GM23338 (cell line): ENCODE results near the gene MIOS. TPM values are rescaled to one million over a fixed set of nuclear protein-coding genes. Genes with fewer than 3 reads are reported as not detected.

Experiments used
- ATAC-seq: fragments of 200-7000 bp; cut with Tn5 transposase; 3 replicates; pipeline ENCODE4 v1.9.1; 2020
- DNase-seq: peaks from one replicate; pipeline ENCODE4 v3.0.0-alpha.2; 2015; ENCODE audit warnings: low spot score
- H2AFZ ChIP-seq: fragments of 200-600 bp; sonication (generic); 2 replicates; pipeline ENCODE4 v1.8.0; 2016; ENCODE audit warnings: antibody characterized with exemption, mild to moderate bottlenecking, moderate library complexity
- H3F3A ChIP-seq: fragments of 200-600 bp; sonication (generic); replicated peaks from 2 replicates; pipeline ENCODE4 v1.8.0; 2017; ENCODE audit warnings: antibody characterized with exemption, mixed run types, low read depth
- H3K27ac ChIP-seq: fragments of 200-600 bp; sonication (generic); 2 replicates; pipeline ENCODE4 v1.6.1; 2016; ENCODE audit warnings: low read depth
- H3K27me3 ChIP-seq: fragments of 200-600 bp; sonication (generic); 2 replicates; pipeline ENCODE4 v1.8.0; 2016; ENCODE audit warnings: mild to moderate bottlenecking, mixed run types, moderate library complexity; ENCODE audit not compliant: insufficient read depth
- H3K36me3 ChIP-seq: fragments of 200-600 bp; sonication (generic); 2 replicates; pipeline ENCODE4 v1.8.0; 2016; ENCODE audit warnings: mild to moderate bottlenecking; ENCODE audit not compliant: insufficient read depth
- H3K4me1 ChIP-seq: fragments of 200-600 bp; sonication (generic); 2 replicates; pipeline ENCODE4 v1.8.0; 2016; ENCODE audit warnings: mild to moderate bottlenecking, moderate library complexity; ENCODE audit not compliant: insufficient read depth
- H3K4me2 ChIP-seq: fragments of 200-600 bp; sonication (generic); 2 replicates; pipeline ENCODE4 v1.7.1; 2017; ENCODE audit warnings: mixed run types
- H3K4me3 ChIP-seq: fragments of 200-600 bp; sonication (generic); 2 replicates; pipeline ENCODE4 v1.6.1; 2016; ENCODE audit warnings: mixed run types
- H3K79me2 ChIP-seq: fragments of 200-600 bp; sonication (generic); replicated peaks from 2 replicates; pipeline ENCODE4 v1.8.0; 2017; ENCODE audit warnings: mild to moderate bottlenecking; ENCODE audit not compliant: insufficient read depth
- H3K9me2 ChIP-seq: fragments of 200-600 bp; sonication (generic); 2 replicates; pipeline ENCODE4 v1.8.0; 2017; ENCODE audit not compliant: insufficient read depth
- H4K20me1 ChIP-seq: fragments of 200-600 bp; sonication (generic); replicated peaks from 2 replicates; pipeline ENCODE4 v1.8.0; 2017; ENCODE audit warnings: mild to moderate bottlenecking; ENCODE audit not compliant: insufficient read depth
- H3K27ac Mint-ChIP-seq: 2 replicates; pipeline ENCODE4 v1.8.0; 2020; ENCODE audit warnings: inconsistent platforms, mild to moderate bottlenecking, moderate library complexity, mixed read lengths
- H3K27me3 Mint-ChIP-seq: 3 replicates; pipeline ENCODE4 v1.8.0; 2022; ENCODE audit warnings: low read depth, mild to moderate bottlenecking, moderate library complexity, mixed read lengths, inconsistent platforms; ENCODE audit not compliant: insufficient read depth, poor library complexity
- H3K36me3 Mint-ChIP-seq: 3 replicates; pipeline ENCODE4 v1.8.0; 2021; ENCODE audit warnings: low read depth, mild to moderate bottlenecking, inconsistent platforms, moderate library complexity, mixed read lengths
- H3K4me1 Mint-ChIP-seq: 3 replicates; pipeline ENCODE4 v1.8.0; 2020; ENCODE audit warnings: mild to moderate bottlenecking, inconsistent platforms, mixed read lengths
- H3K4me3 Mint-ChIP-seq: 3 replicates; pipeline ENCODE4 v1.8.0; 2021; ENCODE audit warnings: moderate library complexity, mild to moderate bottlenecking, inconsistent platforms, mixed read lengths
- H3K9me3 Mint-ChIP-seq: 3 replicates; pipeline ENCODE4 v1.8.0; 2020; ENCODE audit warnings: moderate library complexity, mild to moderate bottlenecking, inconsistent platforms, mixed read lengths
- CREB1 ChIP-seq: fragments of 250-450 bp; sonication (Bioruptor Pico); IDR thresholded peaks from 2 replicates; pipeline ENCODE4 v1.5.0; 2020; ENCODE audit warnings: low read depth, mild to moderate bottlenecking, moderate library complexity
- CTCF ChIP-seq, 2 experiments: fragments of 200-600 bp in 1 of 2; sonication (generic) in 1 of 2; conservative IDR thresholded peaks; 2 replicates each; pipeline versions ENCODE4 v1.5.1 to v1.6.1; 2016 to 2017; ENCODE audit warnings: antibody characterized with exemption in 2 of 2, low read depth in 2 of 2, mild to moderate bottlenecking in 2 of 2, moderate library complexity in 1 of 2
- EZH2phosphoT487 ChIP-seq: fragments of 200-600 bp; sonication (generic); IDR thresholded peaks from one replicate; pipeline ENCODE4 v1.8.1; 2018; ENCODE audit warnings: antibody characterized with exemption; ENCODE audit not compliant: unreplicated experiment
- JUNB ChIP-seq: IDR thresholded peaks from one replicate; pipeline ENCODE4 v1.6.1; 2016; ENCODE audit warnings: antibody characterized with exemption; ENCODE audit not compliant: unreplicated experiment
- NANOG ChIP-seq: IDR thresholded peaks from 2 replicates; pipeline ENCODE4 v1.6.1; 2016; ENCODE audit warnings: antibody characterized with exemption, borderline replicate concordance
- REST ChIP-seq: IDR thresholded peaks from one replicate; pipeline ENCODE4 v1.6.1; 2018; ENCODE audit warnings: antibody characterized with exemption; ENCODE audit not compliant: unreplicated experiment
- ZNF114 ChIP-seq: fragments of 250-450 bp; sonication (Bioruptor Pico); IDR thresholded peaks from 2 replicates; pipeline ENCODE4 v1.5.0; 2020; ENCODE audit warnings: mild to moderate bottlenecking, moderate library complexity
- ZNF331 ChIP-seq: fragments of 250-450 bp; sonication (Bioruptor Pico); IDR thresholded peaks from 2 replicates; pipeline ENCODE4 v1.5.0; 2020; ENCODE audit warnings: low read depth, mild to moderate bottlenecking, moderate library complexity
- ZNF462 ChIP-seq: fragments of 250-450 bp; sonication (Bioruptor Pico); IDR thresholded peaks from 2 replicates; pipeline ENCODE4 v1.5.0; 2020; ENCODE audit warnings: mild to moderate bottlenecking, moderate library complexity
- polyA plus RNA-seq: library from polyadenylated mRNA; unstranded; fragments of >200 nt; fragmentation: Nextera tagmentation; extraction: Ambion mirVana; gene quantifications from 2 replicates; pipeline ENCODE4 v1.2.1, GENCODE V29; 2016
- total RNA-seq: library from RNA; depleted of rRNA; stranded (reverse); fragments of >200 nt; shearing (Covaris generic); gene quantifications from 2 replicates; pipeline ENCODE4 v1.2.3, GENCODE V29; 2014

Gene MIOS
- total and polyA plus RNA-seq, 2 experiments from 2014 or later: 13.1 to 85.7 TPM

- peaks cover 22% of the 10 kb centered on the region for H3K4me1 ChIP-seq
- no peak overlapping the region for H3K27ac ChIP-seq
- Mint-ChIP-seq H3K36me3 (peaks cover 31% of the 10 kb centered on the region), H3K4me1 (peaks cover 18% of the 10 kb centered on the region; the same call in 2 of the 3 replicates), H3K4me3 (no peak overlapping the region), H3K27ac (no peak overlapping the region), H3K27me3 (no peaks in the 10 kb centered on the region), H3K9me3 (peaks cover 15% of the 10 kb centered on the region)
- TF ChIP-seq ZNF331 (CRISPR knock-in tag): no peak
- no peak for TF ChIP-seq CREB1 (CRISPR knock-in tag)
- TF ChIP-seq JUNB: no peak
- TF ChIP-seq ZNF462 (CRISPR knock-in tag): no peak
- TF ChIP-seq EZH2phosphoT487: no peak
- TF ChIP-seq CTCF (conservative IDR thresholded peaks at IDR 0.05; ENCODE audit: low read depth in 2 of 2): no peak
- no peak for TF ChIP-seq REST
- no peak for TF ChIP-seq ZNF114
- TF ChIP-seq NANOG: no peak
- H4K20me1 ChIP-seq: peaks cover 17% of the 10 kb centered on the region
- peaks cover 4% of the 10 kb centered on the region; the same call in 1 of the 2 replicates for H3F3A ChIP-seq
- H3K36me3 ChIP-seq: peaks cover 5% of the 10 kb centered on the region; the same call in 1 of the 2 replicates
- H3K79me2 ChIP-seq: peaks cover 63% of the 10 kb centered on the region
- no peak overlapping the region for H2AFZ ChIP-seq
- DNase-seq: no peak
- peaks cover 8% of the 10 kb centered on the region; the same call in 1 of the 2 replicates for H3K9me2 ChIP-seq
- no peak for ATAC-seq
- no peaks in the 10 kb centered on the region for H3K27me3 ChIP-seq
- no peak overlapping the region for H3K4me2 ChIP-seq
- H3K4me3 ChIP-seq: no peak overlapping the region
Observed at GRCh38 chr7:7569615-7570014, 2.9 kb downstream of the MIOS start.
